ENCODE results near the gene HBEGF.

HBEGF gene

GRCh38 chr5:140381972-140382371 is 35.6 kb upstream of the HBEGF start:
- H3K4me3 ChIP-seq (ENCODE audit: low read length): no peak overlapping the region
- TF ChIP-seq, protein P1, sequence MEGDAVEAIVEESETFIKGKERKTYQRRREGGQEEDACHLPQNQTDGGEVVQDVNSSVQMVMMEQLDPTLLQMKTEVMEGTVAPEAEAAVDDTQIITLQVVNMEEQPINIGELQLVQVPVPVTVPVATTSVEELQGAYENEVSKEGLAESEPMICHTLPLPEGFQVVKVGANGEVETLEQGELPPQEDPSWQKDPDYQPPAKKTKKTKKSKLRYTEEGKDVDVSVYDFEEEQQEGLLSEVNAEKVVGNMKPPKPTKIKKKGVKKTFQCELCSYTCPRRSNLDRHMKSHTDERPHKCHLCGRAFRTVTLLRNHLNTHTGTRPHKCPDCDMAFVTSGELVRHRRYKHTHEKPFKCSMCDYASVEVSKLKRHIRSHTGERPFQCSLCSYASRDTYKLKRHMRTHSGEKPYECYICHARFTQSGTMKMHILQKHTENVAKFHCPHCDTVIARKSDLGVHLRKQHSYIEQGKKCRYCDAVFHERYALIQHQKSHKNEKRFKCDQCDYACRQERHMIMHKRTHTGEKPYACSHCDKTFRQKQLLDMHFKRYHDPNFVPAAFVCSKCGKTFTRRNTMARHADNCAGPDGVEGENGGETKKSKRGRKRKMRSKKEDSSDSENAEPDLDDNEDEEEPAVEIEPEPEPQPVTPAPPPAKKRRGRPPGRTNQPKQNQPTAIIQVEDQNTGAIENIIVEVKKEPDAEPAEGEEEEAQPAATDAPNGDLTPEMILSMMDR (conservative IDR thresholded peaks at IDR 0.05; ENCODE audit: low read length): no peak
- no peak for DNase-seq (ENCODE audit: low read depth)

GRCh38 chr5:140381351-140381750 is 34.9 kb upstream of the HBEGF start:
- H3K4me3 ChIP-seq (ENCODE audit: low read length): no peak overlapping the region
- no peak for DNase-seq (ENCODE audit: low read depth)
- TF ChIP-seq, protein P1 (conservative IDR thresholded peaks at IDR 0.05; ENCODE audit: low read length): no peak

DNA sequence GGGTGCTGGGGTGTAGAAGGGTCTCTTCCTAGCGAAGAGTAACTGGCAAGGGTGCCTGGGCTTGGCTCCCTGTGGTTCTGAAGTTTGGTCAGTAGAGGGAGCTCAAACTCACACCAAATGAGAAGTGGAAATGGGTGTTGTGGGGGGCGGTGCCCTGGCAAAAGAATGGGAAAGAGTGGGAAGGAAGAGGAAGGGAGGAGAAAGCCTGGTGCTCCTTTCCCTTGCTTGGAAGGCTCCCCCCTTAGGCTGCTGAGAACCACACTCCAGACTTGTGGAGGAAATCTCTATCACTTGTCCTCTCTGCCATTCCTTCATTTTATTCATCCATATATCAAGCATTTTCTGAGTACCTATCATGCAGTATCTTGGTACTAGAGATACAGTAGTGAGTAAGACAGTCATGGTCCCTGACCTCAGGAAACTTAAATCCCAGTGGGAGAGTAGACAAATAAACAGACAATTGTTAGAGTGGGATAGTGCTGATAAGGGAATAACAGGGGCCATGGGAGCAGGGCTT is 26.6 kb upstream of the HBEGF start:
- no peak overlapping the region for H3K4me3 ChIP-seq (ENCODE audit: low read length)
- TF ChIP-seq, protein P1 (conservative IDR thresholded peaks at IDR 0.05; ENCODE audit: low read length): peak; percentile 91
- DNase-seq (ENCODE audit: low read depth): peak; percentile 75

GRCh38 chr5:140371356-140372151 is 25.2 kb upstream of the HBEGF start:
- no peak for DNase-seq (ENCODE audit: low read depth)
- no peak overlapping the region for H3K4me3 ChIP-seq (ENCODE audit: low read length)
- TF ChIP-seq, protein P1 (conservative IDR thresholded peaks at IDR 0.05; ENCODE audit: low read length): no peak

- no peak overlapping the region for H3K4me3 ChIP-seq (ENCODE audit: low read length)
- TF ChIP-seq, protein P1 (conservative IDR thresholded peaks at IDR 0.05; ENCODE audit: low read length): no peak
- DNase-seq (ENCODE audit: low read depth): no peak
Measured at GRCh38 chr5:140367256-140368013, 21.0 kb upstream of the HBEGF start.

- H3K4me3 ChIP-seq (ENCODE audit: low read length): no peak overlapping the region
- TF ChIP-seq, protein P1 (conservative IDR thresholded peaks at IDR 0.05; ENCODE audit: low read length): no peak
- DNase-seq (ENCODE audit: low read depth): no peak
Measured at GRCh38 chr5:140366589-140367255, 20.3 kb upstream of the HBEGF start.
